Measurements from ENCODE around the gene PDCD6IP.

- TF ChIP-seq CTCF (IDR thresholded peaks at IDR 0.05): no peak
- no peak for TF ChIP-seq POLR2A (IDR thresholded peaks at IDR 0.05)
Observed at GRCh38 chr3:33886015-33886414, 87.6 kb downstream of the PDCD6IP start.
